DOHH2 (cell line): ENCODE measurements around the gene GAS2L3.

Experiments
- H3F3A ChIP-seq: fragments of 200-600 bp; sonication (generic), shearing (Covaris generic); 2 replicates; pipeline ENCODE4 v1.6.0; 2016; ENCODE audit warnings: antibody characterized with exemption, mild to moderate bottlenecking; ENCODE audit not compliant: control insufficient read depth, insufficient read depth
- H3K27ac ChIP-seq: fragments of 200-600 bp; sonication (generic); 2 replicates; pipeline ENCODE4 v1.5.1; 2014; ENCODE audit warnings: low read depth, mild to moderate bottlenecking, low read length, moderate library complexity
- H3K27me3 ChIP-seq: fragments of 200-600 bp; sonication (generic); 2 replicates; pipeline ENCODE4 v1.6.1; 2014; ENCODE audit warnings: mild to moderate bottlenecking, low read length, mixed read lengths; ENCODE audit not compliant: control insufficient read depth
- H3K36me3 ChIP-seq: fragments of 200-600 bp; sonication (generic); 2 replicates; pipeline ENCODE4 v1.6.1; 2014; ENCODE audit warnings: mild to moderate bottlenecking, low read length, moderate library complexity, mixed read lengths; ENCODE audit not compliant: control insufficient read depth
- H3K4me1 ChIP-seq: fragments of 200-600 bp; sonication (generic); 2 replicates; pipeline ENCODE4 v1.6.1; 2014; ENCODE audit warnings: mild to moderate bottlenecking, low read length, mixed read lengths; ENCODE audit not compliant: control insufficient read depth
- H3K4me2 ChIP-seq: fragments of 200-600 bp; sonication (generic); 2 replicates; pipeline ENCODE4 v1.6.0; 2014; ENCODE audit warnings: mild to moderate bottlenecking, low read length, moderate library complexity
- H3K4me3 ChIP-seq: fragments of 200-600 bp; sonication (generic); 2 replicates; pipeline ENCODE4 v1.5.1; 2014; ENCODE audit warnings: mild to moderate bottlenecking, low read length, mixed read lengths
- H3K79me2 ChIP-seq: fragments of 200-600 bp; sonication (generic); 2 replicates; pipeline ENCODE4 v1.6.1; 2014; ENCODE audit warnings: mild to moderate bottlenecking, low read length, mixed read lengths; ENCODE audit not compliant: control insufficient read depth
- H3K9me2 ChIP-seq: fragments of 200-600 bp; sonication (generic); replicated peaks from 2 replicates; pipeline ENCODE4 v1.6.1; 2014; ENCODE audit warnings: mild to moderate bottlenecking, low read length, mixed read lengths; ENCODE audit not compliant: control insufficient read depth
- H3K9me3 ChIP-seq: fragments of 200-600 bp; sonication (generic); 2 replicates; pipeline ENCODE4 v1.6.1; 2014; ENCODE audit warnings: antibody characterized with exemption, low read length, mixed read lengths; ENCODE audit not compliant: control insufficient read depth, insufficient read depth
- H4K20me1 ChIP-seq: fragments of 200-600 bp; sonication (generic); 2 replicates; pipeline ENCODE4 v1.6.0; 2014; ENCODE audit warnings: low read depth, mild to moderate bottlenecking, antibody characterized with exemption, low read length, moderate library complexity; ENCODE audit not compliant: control insufficient read depth, insufficient read depth
- EZH2phosphoT487 ChIP-seq: fragments of 200-600 bp; sonication (generic); IDR thresholded peaks from 2 replicates; pipeline ENCODE4 v1.6.1; 2017; ENCODE audit warnings: borderline replicate concordance, mild to moderate bottlenecking, antibody characterized with exemption, low read length, moderate library complexity, mixed read lengths
- TF ChIP-seq, protein P1 (sequence below): fragments of 200-600 bp; sonication (generic); IDR thresholded peaks from one replicate; pipeline ENCODE4 v1.5.1; 2014; ENCODE audit warnings: antibody characterized with exemption, mild to moderate bottlenecking, low read depth, low read length; ENCODE audit not compliant: poor library complexity, severe bottlenecking

GAS2L3 gene

DNA sequence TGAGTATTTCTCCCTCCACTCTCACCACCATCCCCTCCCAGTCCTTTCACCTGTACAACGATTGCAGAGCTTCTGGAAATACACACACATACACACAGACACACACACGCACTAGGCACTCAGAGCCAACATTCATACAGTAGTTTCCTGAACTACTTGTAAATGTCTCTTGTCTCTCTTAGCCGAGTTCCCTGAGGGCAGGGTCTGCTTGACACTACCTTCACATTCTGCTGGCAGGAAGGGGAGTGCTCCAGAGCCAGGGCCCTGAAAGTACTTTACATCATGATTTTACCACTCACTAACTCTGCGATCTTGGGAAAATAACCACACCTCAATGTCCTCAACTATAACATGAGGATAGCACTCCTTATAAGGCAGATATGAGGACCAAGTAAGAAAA, 82.7 kb downstream of the GAS2L3 start:
- Histone ChIP-seq H3F3A (no peaks in the 10 kb centered on the region), H3K79me2 (no peaks in the 10 kb centered on the region), H3K27ac (no peak overlapping the region), H3K4me3 (no peak overlapping the region), H4K20me1 (no peaks in the 10 kb centered on the region), H3K4me2 (no peak overlapping the region), H3K4me1 (no peaks in the 10 kb centered on the region), H3K9me3 (peaks cover 3% of the 10 kb centered on the region; the same call in 1 of the 2 replicates), H3K9me2 (no peaks in the 10 kb centered on the region), H3K27me3 (no peaks in the 10 kb centered on the region), H3K36me3 (no peaks in the 10 kb centered on the region)
- TF ChIP-seq EZH2phosphoT487 = no peak
- TF ChIP-seq, protein P1, sequence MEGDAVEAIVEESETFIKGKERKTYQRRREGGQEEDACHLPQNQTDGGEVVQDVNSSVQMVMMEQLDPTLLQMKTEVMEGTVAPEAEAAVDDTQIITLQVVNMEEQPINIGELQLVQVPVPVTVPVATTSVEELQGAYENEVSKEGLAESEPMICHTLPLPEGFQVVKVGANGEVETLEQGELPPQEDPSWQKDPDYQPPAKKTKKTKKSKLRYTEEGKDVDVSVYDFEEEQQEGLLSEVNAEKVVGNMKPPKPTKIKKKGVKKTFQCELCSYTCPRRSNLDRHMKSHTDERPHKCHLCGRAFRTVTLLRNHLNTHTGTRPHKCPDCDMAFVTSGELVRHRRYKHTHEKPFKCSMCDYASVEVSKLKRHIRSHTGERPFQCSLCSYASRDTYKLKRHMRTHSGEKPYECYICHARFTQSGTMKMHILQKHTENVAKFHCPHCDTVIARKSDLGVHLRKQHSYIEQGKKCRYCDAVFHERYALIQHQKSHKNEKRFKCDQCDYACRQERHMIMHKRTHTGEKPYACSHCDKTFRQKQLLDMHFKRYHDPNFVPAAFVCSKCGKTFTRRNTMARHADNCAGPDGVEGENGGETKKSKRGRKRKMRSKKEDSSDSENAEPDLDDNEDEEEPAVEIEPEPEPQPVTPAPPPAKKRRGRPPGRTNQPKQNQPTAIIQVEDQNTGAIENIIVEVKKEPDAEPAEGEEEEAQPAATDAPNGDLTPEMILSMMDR = no peak

DNA sequence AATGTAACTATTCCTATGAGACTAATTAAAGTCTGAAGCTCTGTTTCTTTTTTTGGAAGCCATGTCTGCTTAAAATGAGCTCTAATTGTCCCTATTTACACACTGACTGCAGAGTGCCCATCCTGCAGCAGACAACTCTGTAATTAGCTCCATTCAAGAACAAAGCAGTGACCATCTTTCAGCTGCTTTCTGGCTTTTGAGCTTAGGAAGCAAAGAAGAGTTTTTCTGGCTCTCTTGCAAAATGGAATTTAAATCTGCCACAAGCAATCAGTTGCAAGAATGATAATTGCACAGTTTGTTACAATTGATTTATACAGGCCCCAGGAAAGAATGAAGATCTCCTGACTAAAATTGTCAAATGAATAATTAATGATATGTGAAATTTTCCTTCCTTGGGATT, 83.4 kb downstream of the GAS2L3 start:
- Histone ChIP-seq H3K4me2 (no peak overlapping the region), H3F3A (no peaks in the 10 kb centered on the region), H3K9me2 (no peaks in the 10 kb centered on the region), H4K20me1 (no peaks in the 10 kb centered on the region), H3K27me3 (no peaks in the 10 kb centered on the region), H3K27ac (no peak overlapping the region), H3K79me2 (no peaks in the 10 kb centered on the region), H3K4me3 (no peak overlapping the region), H3K4me1 (no peaks in the 10 kb centered on the region), H3K9me3 (no peaks in the 10 kb centered on the region), H3K36me3 (no peaks in the 10 kb centered on the region)
- no peak for TF ChIP-seq EZH2phosphoT487
- TF ChIP-seq, protein P1 = no peak

DNA sequence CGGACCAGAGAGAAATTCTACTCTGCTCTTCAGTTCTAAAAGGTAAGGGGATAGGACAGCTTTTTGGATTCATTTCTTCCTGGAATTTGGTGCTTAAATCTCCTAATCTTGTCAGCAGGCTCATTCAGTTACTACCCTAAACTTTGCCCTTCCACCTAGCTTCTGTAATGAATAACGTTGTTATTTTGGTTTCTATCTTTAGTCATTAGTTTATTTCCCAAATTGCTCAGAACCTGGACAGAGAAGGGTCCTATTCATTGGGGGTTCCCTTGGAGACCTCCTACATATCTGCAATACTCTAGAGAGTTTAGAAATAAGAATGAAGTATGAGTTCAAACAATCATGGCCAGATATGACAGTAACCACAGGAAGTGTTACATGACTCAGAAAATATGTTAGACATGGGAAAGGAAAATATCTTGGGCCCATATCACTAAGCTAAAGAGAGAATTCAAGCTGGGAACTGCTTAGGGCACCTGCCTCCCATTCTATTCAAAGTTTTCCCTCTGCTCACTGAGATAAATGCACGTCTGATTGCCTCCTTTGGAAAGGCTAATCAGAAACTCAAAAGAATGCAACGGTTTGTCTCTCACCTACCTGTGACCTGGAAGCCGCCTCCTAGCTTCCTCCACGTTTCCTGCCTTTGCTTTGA, 87.9 kb downstream of the GAS2L3 start:
- no peaks in the 10 kb centered on the region for H3K9me2 ChIP-seq
- no peak for TF ChIP-seq EZH2phosphoT487
- TF ChIP-seq, protein P1 = no peak
- no peaks in the 10 kb centered on the region for H3K79me2 ChIP-seq
- H3K36me3 ChIP-seq = no peaks in the 10 kb centered on the region
- no peak overlapping the region for H3K27ac ChIP-seq
- H3F3A ChIP-seq = no peaks in the 10 kb centered on the region
- H3K4me2 ChIP-seq = no peak overlapping the region
- H4K20me1 ChIP-seq = no peaks in the 10 kb centered on the region
- H3K4me3 ChIP-seq = no peak overlapping the region
- H3K9me3 ChIP-seq = no peaks in the 10 kb centered on the region
- H3K4me1 ChIP-seq = no peaks in the 10 kb centered on the region
- H3K27me3 ChIP-seq = no peaks in the 10 kb centered on the region
